Measurements from ENCODE around the gene MT1G. TPM values are rescaled to one million over a fixed set of nuclear protein-coding genes. Genes with fewer than 3 reads are reported as not detected.

The MT1G gene
- total and polyA plus RNA-seq, 9 of the 15 experiments (the other 6 are each of a cell fraction or from before 2014, with no cell fraction given), result 0.28 to 1.7 (median 0.69) TPM; not detected in 4

GRCh38 chr16:56632848-56633365 is 35.0 kb downstream of the MT1G start (continued):
- TF ChIP-seq MBD1 (CRISPR knock-in tag; IDR thresholded peaks at IDR 0.05), result no peak

- Histone ChIP-seq H3K4me3 (no peak within 1 kb of the TSS), H3K27ac (ENCODE audit: extremely low read depth, low read depth, low read length) (no peak within 1 kb of the TSS), H3K27me3 (ENCODE audit: control insufficient read depth in 2 of 2, insufficient read depth in 2 of 2, low read length in 2 of 2) (peaks cover 38 to 70% of the 10 kb centered on the region in 2 experiments; a peak in 4 of 5 replicates), H3K9ac (ENCODE audit: insufficient read depth in 1 of 2, low read depth in 2 of 2, low read length in 2 of 2) (no peak within 1 kb of the TSS), H4K20me1 (replicated peaks; ENCODE audit: control insufficient read depth, insufficient read depth, low read length) (0 out of 2 replicates have a peak, but pooled peaks cover 3% of the 10 kb centered on the region), H3K36me3 (ENCODE audit: control insufficient read depth, insufficient read depth, low read length) (no peaks in the 10 kb centered on the region), H3K9me3 (replicated peaks; ENCODE audit: control insufficient read depth, insufficient read depth, low read depth, low read length) (no peaks in the 10 kb centered on the region), H3K9me1 (ENCODE audit: control insufficient read depth, insufficient read depth, low read length) (no peaks in the 10 kb centered on the region), H3K79me2 (ENCODE audit: control insufficient read depth, insufficient read depth, low read length) (no peaks in the 10 kb centered on the region), H3K4me2 (ENCODE audit: insufficient read depth, low read length) (no peak within 1 kb of the TSS), H3K4me1 (replicated peaks in 1 of 2; ENCODE audit: control insufficient read depth in 2 of 2, insufficient read depth in 2 of 2, low read length in 2 of 2) (peaks cover 0 to 15% of the 10 kb centered on the region in 2 experiments; a peak in 2 of 5 replicates), H2AFZ (ENCODE audit: low read depth, low read length) (no peak within 1 kb of the TSS)
- ATAC-seq, result no peak
- CTCF ChIA-PET (ENCODE audit: low intra/inter-chr PET ratio), result no interaction called here
- intact Hi-C loops (cut with micrococcal nuclease), result no loop called here
- in situ Hi-C loops (cut with MboI), result no loop called here
- DNase-seq (ENCODE audit: extremely low read depth in 1 of 4, low spot score in 3 of 4), result no peak
- WGBS (ENCODE audit: insufficient coverage, low coverage, missing lambda C conversion rate), result 17% methylated on average over 21 of the region's 61 CpGs
- POLR2A ChIA-PET, result no interaction called here
- no peak for FAIRE-seq
- no TSS peak for BruUV-seq (replicated peaks)
- no peak for TF ChIP-seq TAF9B (IDR thresholded peaks at IDR 0.05; ENCODE audit: partially characterized antibody)
- TF ChIP-seq ZC3H11A (IDR thresholded peaks at IDR 0.05; ENCODE audit: low read depth, low read length), result no peak
- no peak for TF ChIP-seq ZNF764 (CRISPR knock-in tag; IDR thresholded peaks at IDR 0.05; ENCODE audit: low read depth)
- TF ChIP-seq THRAP3 (IDR thresholded peaks at IDR 0.05; ENCODE audit: borderline replicate concordance), result no peak
- no peak for TF ChIP-seq CBX2 (IDR thresholded peaks at IDR 0.05; ENCODE audit: insufficient read depth, low read length, poor library complexity, severe bottlenecking)
- TF ChIP-seq THRA (IDR thresholded peaks at IDR 0.05), result no peak
- no peak for TF ChIP-seq FOXM1 (IDR thresholded peaks at IDR 0.05; ENCODE audit: low read depth)
- no peak for TF ChIP-seq FOXM1 (CRISPR knock-in tag; IDR thresholded peaks at IDR 0.05; ENCODE audit: low read depth)
These were observed 35.6 kb downstream of the MT1G start, which contains the start of gene MT1M for GRCh38 chr16:56632156-56632847. MT1M (plus strand) TSS chr16:56632659; CDS start chr16:56632732, 73 bp downstream.

All from K562 (cell line).